Measurements from ENCODE around the gene NCOA5.

The NCOA5 gene

DNA sequence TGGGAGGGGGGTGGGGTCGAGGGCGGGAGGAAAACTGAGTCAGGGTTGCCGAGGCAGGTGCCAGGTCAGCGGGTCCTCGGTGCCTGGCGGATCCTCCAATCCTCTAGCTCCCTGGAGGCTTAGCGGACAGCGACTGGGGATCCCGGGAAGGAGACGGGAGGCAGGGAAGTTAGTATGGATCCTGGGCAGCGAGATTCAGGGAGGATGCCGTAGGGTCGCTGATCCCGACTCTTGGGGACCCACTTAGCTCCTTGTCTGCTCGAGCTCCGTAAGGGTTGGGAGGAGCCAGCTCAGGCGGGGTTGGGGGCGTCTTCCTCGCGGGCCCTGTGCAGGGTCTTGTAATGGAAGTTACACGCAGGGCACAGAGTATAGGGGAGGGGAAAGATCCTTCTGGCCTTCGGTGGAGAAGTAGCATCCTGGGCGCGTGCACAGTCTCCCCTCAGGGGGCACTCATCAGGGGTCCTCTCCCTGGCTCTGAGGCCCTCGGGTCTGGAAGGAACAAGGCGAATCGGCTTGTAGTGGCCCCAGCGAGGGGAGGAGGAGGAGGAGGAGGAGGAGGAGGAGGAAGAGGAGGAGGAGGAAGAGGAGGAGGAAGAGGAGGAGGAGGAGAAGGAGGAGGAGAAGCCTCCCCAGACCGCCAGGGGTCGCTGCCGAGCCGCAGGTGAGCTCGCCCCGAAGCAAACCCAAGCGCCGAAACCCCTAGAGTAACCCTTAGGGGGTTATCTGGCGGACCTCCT lies 67.2 kb downstream of the NCOA5 start:
- TF ChIP-seq, protein P1, sequence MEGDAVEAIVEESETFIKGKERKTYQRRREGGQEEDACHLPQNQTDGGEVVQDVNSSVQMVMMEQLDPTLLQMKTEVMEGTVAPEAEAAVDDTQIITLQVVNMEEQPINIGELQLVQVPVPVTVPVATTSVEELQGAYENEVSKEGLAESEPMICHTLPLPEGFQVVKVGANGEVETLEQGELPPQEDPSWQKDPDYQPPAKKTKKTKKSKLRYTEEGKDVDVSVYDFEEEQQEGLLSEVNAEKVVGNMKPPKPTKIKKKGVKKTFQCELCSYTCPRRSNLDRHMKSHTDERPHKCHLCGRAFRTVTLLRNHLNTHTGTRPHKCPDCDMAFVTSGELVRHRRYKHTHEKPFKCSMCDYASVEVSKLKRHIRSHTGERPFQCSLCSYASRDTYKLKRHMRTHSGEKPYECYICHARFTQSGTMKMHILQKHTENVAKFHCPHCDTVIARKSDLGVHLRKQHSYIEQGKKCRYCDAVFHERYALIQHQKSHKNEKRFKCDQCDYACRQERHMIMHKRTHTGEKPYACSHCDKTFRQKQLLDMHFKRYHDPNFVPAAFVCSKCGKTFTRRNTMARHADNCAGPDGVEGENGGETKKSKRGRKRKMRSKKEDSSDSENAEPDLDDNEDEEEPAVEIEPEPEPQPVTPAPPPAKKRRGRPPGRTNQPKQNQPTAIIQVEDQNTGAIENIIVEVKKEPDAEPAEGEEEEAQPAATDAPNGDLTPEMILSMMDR (IDR thresholded peaks at IDR 0.05) = peak; percentile 56

DNA sequence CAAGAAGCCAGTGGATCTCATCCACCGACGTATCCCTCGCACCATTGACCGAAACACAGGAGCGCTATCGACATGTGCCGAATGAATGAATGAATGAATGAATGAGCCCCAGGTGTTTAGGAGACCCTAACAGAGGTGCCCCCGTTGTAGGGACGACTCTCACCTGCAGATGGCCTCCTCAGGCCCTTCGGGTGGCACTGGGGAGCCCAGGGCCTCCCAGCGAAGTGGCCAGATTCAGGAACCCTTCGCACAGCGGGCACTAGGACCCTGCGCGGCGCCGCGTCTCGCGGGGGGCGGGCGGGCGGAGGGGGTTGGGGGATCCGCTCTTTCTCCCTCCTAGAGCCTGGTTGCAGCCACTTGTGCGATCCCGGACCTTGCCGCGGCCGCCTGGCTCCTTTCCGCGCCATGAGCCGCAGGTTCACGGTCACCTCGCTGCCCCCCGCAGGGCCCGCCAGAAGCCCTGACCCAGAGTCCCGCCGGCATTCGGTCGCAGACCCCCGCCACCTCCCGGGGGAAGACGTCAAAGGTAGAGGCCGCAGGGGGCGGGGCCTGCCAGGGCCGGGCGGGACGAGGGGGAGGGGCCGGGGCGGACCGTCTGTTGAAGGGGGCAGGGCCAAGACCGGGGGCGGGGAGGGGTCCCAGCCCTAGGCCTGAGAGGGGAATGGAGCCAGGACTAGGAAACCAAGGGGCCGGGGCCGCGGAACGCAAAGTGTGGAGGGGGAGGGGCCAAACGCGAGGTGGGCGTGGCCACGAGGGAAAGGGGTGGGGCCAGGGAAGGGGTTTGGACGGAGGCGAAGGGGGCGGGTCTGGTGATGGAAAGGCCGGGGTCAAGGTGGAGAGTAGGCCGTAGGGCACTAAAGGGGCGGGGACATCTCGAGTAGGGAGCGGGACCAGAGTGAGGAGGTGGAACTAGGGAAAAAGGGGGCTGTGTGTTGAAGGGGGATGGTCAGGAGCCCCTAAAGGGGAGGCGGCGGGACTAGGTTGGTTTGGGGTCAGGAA lies 68.1 kb downstream of the NCOA5 start:
- TF ChIP-seq, protein P1 (IDR thresholded peaks at IDR 0.05) = no peak

DNA sequence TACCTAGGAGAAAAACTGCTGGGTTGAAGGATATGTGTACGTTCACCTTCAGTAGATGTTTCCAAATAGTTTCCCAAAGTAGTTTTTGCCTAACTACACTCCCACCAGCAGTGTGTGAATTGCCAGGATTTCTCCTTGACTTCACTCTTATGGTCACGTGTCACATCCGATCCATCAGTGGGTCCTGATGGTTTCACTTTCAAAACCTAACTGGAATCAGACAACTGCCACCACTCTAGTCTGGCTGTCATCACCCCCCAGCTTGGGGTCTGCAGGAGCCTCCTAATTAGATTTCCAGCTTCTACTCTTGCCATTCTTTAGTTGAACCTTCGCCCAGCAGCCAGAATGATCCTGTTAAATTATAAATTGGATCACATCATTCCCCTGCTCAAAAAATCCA lies 69.2 kb downstream of the NCOA5 start:
- TF ChIP-seq, protein P1 (IDR thresholded peaks at IDR 0.05) = no peak

DNA sequence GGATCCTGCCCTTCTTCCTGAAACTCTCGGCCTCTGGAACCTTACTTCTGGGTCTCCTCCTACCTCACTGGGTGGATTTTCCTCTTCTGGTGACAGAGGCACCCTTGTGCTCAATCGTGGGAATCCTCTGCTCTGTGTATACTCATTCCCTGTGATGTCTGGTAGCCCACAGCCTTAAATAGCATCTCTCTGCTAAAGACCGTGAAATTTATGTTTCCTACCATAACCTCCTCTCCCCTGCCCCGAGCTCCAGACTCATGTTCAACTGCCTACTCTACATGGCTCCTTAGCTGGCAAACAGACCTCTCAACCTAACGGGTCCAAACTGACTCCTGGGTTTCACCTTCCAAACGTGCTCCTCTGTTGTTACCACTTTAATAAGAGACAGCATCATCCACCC lies 71.2 kb downstream of the NCOA5 start:
- TF ChIP-seq, protein P1 (IDR thresholded peaks at IDR 0.05) = no peak

DNA sequence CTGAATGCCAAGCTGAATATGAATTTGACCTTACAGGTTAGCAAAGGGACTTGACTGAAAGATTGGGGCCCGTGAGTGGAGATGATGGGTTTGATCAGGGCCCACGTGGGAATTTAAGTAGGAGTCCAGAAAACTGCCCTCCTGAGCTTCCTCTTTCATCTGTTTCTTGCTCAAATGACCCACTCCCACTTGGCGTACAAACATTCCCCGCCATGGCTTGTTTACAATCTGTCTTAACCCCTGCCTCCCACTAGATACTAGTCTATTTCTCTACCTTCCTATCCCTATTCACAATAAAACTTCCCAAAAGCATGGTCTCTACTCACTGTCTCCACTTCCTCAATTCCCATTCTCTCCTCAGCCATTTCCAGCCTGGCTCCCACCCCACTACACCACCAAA lies 71.7 kb downstream of the NCOA5 start:
- TF ChIP-seq, protein P1 (IDR thresholded peaks at IDR 0.05) = no peak

DNA sequence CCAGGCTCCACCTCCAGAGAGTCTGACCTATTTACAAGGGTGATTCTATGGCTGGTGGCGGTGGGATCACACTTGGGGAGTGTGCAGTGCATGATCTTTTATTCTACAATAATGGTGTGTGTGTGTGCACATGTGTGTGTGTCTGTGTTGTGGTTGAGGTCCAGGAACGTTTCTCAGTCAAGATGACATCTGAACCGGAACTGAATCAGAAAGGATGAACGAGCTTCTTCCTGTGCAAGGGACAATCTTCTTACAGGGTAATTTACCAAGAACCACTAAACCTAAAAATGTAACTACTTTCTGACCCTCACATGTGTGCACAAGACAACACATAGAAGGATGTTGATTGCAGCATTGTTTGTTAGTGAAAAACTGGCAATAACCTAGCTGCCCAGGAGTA lies 72.5 kb downstream of the NCOA5 start:
- TF ChIP-seq, protein P1 (IDR thresholded peaks at IDR 0.05) = no peak

DNA sequence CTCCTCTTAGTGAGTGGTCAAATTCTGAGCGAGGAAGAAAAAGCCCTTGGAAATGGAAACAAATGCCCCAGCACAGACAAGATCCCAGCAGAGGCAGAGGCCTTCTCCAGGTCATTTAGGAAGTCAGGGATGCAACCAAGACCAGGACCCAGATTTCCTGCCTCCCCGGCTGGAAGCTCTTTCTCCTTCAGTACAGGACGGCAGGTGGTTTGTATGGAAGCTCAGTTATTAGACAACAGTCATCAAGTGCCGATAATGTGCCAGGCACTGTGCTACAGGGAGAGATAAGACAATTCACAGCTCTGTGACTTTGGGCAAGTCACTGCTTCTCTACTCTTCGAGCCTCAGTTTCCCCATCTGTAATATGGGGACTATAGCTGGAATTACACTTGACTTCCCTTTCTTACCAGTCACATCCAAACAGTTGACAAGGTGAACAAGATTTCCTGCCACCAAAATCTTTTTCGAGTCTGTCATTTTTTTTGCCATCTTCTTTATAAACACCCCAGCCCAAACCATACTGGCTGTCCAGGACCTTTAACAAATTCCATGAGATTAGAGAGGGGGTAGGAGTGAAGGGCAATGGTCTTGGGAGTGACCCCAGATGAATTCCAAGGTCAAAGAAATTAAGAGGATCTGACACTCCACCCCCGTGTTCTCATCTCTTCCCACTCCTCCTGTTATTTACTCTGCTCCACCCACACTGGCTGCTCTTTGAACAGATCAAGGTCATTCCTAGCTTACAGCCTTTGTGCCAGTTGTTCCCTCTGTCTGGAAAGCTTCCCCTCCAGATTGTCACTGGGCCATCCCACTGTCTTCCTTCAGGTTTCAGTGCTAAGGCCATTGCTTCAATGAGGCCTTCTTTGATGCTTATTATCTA lies 75.0 kb downstream of the NCOA5 start:
- TF ChIP-seq, protein P1 (IDR thresholded peaks at IDR 0.05) = no peak
